Endometrium (tissue), 2 donors: ENCODE data around the gene ZNF423.
"Not testable (repeated sequence)": the region's sequence is repeated elsewhere in the genome, so short reads cannot be mapped to it uniquely, and the experiment has no call there.

Experiments used
- FAIRE-seq: peaks from 2 replicates; lab custom pipeline; 2012; peaks lifted over from hg19 to GRCh38; lab: Jason Lieb, UNC
- donor health status: control.
- donor health status: control.

Gene ZNF423

DNA sequence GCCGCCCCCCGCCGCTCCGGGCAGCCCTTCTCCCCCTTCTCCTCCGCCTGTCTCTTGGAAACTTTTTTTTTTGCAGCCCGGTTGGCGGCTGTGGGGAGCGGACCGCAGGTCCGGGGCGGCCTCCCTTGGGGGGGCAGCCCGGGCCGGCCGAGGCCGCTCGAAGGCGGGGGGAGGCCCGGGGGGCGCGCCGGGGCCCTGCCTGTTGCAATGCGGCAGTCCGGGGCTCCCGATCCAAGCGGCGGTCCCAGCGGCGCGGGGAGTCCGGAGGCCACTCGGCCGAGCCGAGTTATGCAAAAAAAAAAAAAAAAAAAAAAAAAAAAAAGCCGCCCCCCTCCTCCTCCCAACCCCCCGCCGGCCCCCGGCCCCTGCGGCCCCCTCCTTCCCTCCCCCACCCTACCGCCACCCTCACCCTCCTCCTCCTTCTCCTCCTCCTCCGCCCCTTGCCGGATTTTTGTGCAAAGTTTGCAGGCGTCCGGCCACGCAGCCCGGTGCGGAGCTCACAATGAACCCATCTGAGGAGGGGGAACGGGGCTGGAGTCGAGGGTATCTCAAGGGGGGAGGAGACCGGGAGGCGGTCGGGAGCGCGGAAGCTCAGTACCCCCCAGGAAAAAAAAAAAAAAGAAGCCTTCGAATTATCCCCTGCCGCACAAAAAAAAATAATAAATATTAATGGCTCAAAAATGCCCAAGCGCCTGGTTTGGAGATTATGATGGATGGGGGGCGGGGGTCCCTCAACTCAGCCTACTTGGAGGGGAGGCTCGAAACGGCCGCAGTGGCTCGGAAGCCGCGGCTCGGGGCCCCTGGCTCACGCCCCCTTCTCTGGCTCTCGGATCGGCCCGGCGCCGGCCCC is at the start of gene ZNF423:
ZNF423 (minus strand) TSS at position 291 of the 850 bp plus-strand sequence. CDS start 338 bp downstream, outside the sequence.
- FAIRE-seq = no peak

DNA sequence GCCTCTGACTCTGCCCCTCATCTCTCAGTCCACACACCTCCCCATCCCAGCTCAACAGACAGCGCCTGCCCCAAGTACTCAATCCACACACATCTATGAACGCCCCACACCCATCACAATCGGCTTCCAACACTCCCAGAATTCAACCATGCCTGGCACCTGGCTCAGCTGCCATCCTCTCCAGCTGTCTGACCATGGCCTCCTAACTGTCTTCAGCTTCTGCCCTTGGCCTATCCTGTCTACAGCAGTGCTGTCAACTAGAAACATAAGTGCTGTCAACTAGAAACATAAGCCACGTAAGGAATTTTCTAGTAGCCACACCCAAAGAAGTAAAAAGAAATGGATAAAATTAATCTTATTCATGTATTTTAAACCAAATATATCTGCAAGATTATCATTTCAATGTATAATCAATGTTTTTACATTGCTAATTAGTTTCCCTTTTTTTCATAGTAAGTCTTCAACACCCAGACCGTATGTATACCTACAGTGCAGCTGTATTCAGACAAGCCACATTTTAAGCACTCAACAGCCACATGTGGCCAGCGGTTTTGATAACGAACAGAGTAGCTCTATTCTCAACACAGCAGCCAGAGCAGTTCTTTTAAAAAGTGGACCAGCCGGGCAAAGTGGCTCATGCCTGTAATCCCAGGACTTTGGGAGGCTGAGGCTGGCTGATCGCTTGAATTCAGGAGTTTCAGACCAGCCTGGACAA is 48.6 kb upstream of the ZNF423 start:
- no peak for FAIRE-seq

DNA sequence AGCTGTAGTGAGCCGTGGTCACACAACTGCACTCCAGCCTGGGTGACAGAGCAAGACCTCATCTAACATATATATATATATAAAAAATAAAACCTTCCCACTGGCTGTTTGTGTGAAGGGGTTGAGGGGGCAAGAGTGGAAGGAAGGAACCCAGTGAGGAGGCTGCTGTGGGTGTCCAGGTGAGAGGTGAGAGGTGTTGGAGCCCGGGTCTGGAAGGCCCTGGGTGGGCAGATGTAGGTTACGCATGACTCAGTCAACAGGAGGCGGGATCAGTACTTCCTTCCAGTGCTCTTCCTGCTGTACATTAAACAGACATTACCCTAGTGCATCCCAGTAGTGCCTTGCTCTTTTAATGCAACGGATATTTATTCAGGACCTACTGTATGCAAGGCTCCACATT is 47.0 kb upstream of the ZNF423 start:
- FAIRE-seq = no peak

DNA sequence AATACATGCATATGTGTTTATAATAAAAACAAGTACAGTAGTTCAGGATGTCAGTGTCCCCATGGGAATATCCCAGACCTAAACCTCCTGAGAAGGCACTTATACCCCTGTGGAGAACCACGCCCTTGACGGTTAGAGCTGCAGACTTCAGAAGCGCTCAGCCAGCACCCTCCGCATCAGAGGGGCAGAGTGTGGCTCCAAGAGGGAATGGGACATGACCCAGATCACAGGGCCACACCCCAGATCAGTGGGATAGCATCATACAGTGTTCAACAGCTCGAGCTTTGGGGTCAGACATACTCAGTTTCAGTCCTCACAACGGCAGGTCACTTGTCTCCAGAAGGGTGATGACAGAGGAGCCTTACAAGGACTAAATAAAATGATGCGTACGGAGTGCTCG is 45.8 kb upstream of the ZNF423 start:
- no peak for FAIRE-seq

DNA sequence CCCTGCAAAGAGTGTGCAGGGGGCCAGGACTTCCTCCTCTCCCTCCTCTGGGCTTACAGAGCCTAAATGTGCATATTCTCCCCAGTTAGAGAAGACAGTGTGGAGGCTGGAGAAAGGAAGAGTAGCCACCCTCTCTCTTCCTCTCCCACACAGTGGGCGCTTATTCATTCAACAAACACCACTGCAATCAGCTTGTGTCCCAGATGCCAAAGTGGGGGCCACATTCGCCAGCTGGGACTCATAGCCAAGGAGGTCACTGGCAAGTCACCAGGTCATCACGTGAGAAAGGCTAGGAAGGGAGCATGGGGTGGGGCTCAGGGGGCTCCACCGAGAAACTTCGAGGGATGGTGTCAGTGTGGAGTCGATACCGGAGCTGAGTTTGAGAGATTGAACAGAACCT is 45.0 kb upstream of the ZNF423 start:
- no peak for FAIRE-seq

DNA sequence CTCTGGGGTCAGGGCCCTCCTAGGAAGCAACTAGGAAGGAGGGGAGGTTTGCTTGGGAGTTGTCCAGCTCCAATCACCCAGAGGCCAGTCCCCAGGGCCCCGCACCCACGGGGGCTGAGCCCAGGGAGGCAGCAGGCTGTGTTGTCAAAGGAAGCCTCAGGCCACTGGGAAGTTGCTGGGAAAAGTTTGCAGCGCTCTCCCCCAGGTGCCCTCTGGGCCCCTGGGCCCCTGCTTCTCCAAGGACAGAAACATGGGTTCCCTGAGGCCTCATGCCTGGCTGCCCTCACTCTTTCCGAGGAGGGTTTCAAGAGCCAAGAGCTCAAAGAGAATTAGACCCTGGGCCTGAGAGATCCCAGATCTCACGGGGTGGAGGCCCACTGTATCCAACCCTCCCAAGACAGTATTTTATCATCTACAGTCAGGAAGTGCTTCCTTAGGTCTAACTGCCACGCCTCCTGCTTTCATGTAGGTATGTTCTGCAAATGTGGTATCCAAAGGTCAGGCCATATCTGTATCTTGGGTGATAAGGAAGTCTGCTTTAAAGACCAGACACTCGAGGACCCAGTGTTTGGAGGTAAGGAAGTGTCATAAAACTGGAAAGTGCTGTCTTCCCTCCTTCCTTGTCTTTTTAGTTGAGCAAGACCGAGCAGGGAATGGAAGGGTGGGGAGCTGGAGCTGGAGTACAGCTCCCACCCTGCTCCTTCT is 44.2 kb upstream of the ZNF423 start:
- no peak for FAIRE-seq

DNA sequence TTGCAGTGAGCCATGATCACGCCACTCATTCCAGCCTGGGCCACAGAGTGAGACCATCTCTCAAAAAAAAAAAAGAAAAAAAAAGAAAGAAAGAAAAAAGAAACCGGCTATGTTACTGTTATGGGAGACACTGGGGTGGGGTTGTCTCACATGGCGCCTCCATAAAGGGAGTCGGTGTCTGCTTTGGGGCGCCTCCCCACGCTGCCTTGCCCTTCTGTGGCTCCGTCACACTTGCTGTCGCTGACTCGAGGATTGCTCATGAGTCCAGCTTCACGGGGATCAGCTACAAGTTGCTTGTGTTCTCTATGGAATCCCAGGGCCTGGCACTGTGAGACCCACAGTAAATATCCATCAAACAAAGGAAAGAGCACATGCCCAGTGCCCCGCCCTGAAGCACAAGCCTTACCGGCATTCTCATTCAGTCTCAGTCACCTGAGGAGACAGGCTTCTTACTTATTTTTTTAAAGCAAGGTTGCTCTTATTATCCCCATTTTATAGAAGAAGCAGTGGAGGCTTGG is 40.6 kb upstream of the ZNF423 start:
- FAIRE-seq = no peak

DNA sequence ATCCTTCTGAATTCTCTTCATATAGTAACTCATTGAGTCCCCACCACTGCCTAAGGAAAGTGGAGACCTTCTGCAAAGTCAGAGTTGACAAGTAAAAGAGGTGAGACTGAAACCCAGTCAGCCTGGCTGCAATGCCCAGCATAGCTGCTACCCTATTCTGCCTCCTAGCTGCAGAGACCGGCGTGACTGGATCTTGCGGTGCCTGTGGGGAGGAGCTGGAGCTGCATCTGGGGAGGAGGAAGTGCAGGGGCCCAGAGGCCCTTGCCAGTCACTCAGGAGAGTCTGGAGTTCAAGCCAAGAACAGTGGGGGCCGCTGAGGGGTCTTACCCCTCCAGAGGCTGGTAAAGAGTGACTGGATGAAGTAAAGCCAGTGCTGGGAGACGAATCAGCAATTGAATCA is 35.0 kb upstream of the ZNF423 start:
- no peak for FAIRE-seq

DNA sequence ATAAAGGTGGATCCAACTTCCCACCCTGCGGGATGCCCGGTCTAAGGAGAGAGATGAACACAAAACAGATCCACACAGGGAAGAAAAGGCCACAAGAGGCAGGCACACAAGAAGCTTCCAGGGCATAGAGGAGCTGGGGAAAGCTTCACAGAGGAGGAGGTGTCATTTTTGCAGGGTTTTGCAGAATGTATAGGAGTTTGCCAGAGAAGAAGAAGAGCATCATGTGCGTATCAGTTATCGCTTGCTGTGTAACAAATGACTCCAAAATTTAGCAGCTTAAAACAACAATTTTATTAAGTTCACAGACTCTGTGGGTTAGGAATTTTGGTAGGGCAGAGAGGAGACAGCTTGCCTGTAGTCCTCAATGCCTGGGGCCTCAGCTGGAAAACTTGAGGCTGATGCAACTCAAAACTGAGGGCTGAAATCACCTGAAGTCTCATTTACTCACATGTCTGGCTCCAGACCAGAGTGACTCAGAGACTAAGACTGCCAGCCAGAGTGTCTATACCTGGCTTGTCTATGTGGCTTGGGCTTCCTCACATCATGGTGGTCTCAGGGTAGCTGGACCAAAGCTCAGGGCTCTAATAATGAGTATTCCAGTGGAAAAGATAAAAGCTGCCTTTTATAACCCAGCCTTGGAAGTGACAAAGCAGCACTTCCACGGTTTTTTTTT is 33.9 kb upstream of the ZNF423 start:
- FAIRE-seq = no peak

DNA sequence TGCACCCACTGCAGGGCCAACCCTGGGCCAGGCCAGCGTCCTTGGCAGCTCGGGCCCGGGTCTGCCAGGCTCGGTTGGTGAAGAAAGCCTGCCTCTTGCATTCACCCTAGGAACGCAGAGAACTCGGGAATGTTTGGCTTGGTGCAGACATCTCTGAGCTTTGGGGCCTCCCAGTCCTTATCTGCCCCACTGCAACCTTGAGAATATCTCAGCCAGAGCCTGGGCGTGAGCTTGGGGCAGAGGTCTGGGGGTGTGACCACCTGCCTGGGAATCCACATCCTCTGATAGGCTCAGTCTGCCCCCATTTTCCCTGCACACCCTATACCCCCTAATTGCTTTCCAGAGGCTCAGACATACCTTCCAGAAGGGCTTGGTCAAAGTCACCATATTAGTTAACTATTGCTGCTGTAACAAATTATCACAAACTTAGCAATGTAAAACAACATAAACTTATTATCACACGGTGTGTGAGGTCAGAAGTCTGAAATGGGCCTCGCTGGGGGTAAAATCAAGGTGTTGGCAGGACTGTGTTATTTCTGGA is 30.7 kb upstream of the ZNF423 start:
- FAIRE-seq = no peak

DNA sequence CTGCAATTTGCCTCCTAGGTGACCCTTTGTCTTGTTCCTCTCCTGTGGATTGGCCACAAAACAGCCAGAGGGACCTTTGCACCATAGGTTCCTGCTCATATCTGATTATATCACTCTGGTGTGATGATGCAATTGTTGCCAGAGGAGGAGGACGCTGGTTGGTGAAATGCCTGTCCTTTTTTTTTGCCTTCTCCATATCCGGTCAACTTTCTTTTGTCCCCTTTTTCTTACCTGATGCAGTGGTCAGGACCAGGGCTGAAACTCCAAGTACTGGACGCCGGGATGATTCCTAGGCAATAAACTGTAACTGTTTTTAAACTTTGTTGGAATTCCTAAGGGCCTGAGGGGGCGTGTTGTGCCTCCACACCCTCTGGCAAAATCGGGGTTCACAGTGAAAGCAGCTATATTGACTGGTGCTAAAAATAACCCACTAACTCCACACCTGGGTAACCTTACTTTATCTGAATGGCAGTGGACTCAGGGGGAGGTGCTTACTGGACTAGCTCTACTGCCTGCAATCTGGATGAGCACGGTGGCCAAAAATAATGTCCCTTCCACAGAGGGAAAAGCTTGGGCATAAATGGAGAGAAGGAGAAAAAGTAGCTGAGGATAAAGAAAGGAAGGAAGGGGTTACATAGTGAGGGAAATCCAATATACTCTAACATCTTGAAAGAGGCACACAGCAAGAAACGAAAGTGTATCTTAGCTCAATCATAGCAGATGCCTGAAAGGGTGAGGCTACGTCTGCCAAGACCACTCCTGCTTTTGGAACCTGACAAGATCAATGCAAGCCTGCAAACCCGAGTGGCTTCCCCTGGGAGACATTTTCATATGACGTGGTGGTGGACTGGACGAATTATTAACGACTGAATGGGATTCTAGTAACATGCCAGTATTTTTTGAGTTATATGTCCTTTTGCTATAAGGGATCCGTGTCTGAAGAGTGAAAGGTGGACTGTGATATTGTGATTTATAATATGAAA is 28.4 kb upstream of the ZNF423 start:
- FAIRE-seq = no peak

DNA sequence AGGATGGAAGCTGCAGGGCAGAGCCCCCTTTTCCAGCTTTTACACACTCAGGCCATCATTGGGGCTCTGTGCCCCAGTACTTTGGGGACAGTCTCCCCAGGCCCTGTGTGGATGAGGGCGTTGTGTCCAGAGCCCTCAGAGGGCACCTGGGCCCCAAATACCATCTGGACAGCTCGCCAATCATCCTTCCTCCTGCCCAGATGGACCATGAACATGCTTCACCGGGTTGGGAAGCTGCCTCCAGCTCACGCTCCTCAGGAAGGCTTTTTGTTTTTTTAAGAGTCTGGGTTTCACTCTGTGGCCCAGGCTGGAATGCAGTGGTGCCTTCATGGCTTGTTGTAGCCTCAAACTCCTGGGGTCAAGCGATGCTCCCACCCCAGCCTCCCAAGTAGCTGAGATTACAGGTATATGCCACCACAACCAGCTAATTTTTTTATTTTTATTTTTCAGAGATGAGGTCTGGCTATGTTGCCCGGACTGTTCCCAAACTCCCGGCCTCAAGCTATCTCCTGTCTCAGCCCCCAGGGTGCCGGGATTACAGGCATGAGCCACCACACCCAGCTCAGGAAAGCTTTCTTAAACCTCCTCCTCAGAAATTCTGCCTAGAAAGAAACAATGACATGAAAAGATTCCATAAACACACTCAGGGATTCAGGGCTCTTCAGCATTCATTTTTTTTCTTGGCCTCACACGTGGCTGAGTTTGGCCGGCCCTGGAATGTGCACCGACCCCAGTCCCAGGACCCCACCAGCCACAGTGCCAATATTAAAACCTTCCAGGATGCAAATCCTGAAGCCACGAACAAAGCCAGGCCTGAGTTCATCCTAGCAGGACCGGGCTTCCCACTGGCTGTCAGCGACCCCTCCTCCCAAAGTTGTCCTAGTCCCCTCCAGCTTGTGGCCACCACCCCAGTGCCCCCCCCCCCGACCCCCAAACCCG is 27.4 kb upstream of the ZNF423 start:
- no peak for FAIRE-seq

DNA sequence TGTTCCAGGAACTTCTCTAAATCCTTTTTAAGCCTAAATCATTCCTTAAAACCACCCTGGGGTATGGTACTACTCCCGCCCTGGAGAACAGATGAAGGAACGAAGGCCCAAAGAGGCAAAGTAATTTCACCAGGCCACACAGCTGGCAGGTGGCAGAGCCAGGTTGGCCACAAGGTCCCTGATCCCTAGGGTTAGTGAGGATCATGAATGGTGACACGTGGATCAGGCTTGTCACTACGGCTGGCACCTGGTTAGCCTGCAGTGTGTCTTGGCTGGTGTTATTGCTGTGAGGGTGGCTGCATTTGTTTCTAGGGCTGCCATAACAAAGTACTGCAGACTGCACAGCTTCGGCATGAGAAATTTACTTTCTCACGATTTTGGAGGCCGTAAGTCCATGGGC is 26.0 kb upstream of the ZNF423 start:
- FAIRE-seq = no peak

DNA sequence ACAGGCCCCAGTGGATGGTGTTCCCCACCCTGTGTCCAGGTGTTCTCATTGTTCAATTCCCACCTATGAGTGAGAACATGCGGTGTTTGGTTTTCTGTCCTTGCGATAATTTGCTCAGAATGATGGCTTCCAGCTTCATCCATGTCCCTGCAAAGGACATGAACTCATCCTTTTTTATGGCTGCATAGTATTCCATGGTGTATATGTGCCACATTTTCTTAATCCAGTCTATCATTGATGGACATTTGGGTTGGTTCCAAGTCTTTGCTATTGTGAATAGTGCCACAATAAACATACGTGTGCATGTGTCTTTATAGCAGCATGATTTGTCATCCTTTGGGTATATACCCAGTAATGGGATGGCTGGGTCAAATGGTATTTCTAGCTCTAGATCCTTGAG is 22.6 kb upstream of the ZNF423 start:
- FAIRE-seq = not testable (repeated sequence)

DNA sequence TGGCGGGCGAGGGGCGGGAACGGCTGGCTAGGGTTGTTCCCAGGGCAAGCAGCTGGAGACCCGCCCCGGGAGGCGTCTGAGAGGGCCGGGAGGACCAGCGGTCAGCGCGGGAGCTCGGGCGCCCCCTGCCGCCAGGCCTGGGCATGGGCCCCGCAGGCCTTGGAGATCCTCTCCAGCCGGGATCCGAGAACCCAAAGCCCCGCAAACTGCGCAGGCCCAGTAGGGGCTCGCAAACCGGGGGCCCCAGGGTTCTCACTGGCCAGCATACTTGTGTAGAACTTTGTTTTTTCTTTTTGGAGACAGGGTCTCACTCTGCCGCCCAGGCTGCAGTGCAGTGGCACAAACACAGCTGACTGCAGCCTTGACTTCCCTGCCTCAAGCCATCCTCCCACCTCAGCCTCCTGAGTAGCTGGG is 20.8 kb upstream of the ZNF423 start:
- no peak for FAIRE-seq

DNA sequence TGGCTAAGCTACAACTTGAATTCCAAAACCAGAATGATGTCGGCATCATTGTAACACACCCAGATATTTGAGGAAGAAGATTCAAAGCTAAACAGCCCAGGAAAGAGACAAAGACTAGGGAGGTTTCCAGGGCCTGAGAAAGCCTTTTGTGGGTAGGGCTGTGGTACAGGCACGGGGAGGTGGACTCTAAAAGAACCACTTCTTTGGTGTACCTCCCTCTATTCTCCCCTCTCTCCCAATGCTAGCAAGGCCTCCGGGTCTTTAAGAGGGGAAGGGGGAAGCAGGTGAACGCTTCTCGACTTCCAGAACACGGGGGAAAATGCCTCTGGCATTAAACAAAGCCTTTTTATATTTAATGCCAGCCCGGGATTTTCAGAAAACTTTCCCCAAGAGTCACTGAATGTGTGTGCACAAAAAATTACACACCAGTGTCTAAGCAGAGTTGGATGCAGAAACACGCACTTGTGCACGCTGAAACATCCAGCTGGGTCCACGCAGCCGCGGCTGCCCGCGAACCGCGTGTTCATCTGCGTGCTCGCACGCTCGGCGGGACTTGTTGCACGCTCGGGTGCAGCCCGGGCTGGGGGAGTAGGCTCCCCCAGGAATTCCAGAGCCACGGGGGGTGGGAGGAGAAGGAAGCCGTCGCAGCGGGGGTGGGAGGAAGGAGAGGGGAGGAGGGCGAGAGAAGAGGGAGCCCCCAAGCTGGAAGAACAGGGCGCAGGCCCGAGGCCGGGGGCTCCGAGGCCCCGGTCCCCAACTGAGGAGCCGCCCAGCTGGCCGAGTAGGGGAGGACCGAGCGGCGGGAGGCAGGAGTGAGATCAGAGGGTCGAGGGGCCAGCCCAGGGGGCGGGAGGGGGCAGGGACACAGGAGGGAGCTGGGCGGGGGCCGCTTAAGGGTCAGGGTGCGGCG is 20.1 kb upstream of the ZNF423 start:
- no peak for FAIRE-seq

DNA sequence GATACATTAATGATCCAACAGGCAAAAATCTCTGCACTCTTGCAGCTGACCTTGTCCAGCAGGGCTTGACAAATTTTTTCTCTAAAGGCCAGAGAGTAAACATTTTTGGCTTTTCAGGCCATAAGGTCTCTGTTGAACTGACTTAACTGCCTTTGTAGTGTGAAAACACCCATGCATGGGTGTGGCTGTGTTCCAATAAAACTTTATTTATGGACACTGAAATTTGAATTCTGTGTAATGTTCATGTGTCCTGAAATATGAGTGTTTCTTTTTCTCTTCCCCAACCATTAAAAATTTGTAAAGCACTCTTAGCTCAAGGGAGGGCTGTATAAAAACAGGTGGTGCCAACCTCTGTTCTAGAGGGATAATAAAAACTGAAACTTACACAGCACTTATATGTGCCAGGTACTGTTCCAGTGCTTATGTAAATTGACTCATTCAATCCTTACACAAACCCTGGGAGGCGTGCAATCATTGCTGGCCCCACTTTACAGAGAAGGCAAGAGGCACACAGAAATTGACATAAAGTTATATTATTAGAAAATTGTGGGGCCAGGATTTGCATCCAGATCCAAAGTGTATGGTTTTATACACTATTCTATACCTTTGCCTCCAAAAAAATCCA is 18.8 kb upstream of the ZNF423 start:
- FAIRE-seq = no peak

DNA sequence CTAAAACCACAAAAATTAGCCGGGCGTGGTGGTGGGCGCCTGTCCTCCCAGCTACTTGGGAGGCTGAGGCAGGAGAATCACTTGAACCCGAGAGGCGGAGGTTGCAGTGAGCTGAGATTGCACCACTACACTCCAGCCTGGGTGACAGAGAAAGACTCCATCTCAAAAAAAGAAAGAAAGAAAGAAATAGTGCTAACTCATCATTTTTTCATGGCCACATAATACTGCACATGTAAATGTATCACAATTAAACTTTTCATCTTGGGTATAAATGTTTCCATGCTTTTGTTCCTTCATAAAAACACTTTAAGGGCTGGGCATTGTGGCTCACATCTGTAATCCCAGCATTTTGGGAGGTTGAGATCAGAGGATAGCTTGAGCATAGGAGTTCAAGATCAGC is 15.9 kb upstream of the ZNF423 start:
- FAIRE-seq = not testable (repeated sequence)
